DMS153 (cell line): Measurements from ENCODE around the gene AQP6.

Experiments
- DNase-seq: peaks from one replicate; lab custom pipeline; 2025; lab: John Stamatoyannopoulos, UW

The AQP6 gene

DNA sequence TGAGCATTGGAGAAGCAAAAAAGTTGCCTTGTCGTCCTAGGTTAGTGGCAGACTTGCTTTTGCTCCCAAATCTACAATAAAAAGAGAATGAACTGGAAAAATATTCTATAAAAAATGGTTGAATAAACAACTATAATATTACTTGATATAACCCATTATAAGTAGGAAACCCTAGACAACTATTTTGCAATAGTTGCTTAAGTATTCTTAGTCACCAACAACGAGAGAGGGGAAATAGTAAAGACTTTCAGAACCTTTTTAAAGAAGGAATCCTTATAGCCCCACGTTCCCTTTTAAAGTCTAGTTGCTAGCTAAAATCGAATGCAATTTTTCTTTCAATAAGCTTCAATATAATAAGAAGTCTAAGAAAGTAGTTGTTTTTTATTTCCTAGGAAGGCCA lies 17.5 kb downstream of the AQP6 start:
- no peak for DNase-seq

DNA sequence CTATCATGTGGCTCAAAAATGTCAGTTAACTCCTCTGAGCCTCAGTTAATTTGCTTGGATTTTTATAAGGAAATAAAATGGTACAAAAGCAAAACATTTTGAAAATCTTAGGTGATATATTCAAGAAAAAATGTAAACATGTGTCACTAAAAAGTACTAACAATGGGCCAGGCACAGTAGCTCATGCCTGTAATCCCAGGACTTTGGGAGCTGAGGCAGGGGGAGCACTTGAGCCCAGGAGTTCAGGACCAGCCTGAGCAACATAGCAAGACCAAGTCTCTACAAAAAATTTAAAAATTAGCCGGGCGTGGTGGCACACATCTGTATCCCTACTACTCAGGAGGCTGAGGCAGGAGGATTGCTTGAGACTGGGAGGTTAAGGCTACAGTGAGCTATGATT lies 25.7 kb downstream of the AQP6 start:
- DNase-seq = no peak

- DNase-seq = no peak
These were observed 30.8 kb downstream of the AQP6 start for GRCh38 chr12:50003595-50003994.

GRCh38 chr12:50004696-50005095 lies 31.9 kb downstream of the AQP6 start:
- DNase-seq = no peak

GRCh38 chr12:50005175-50005574 lies 32.4 kb downstream of the AQP6 start:
- DNase-seq = no peak

GRCh38 chr12:50006280-50006679 lies 33.5 kb downstream of the AQP6 start:
- no peak for DNase-seq

GRCh38 chr12:50006754-50007442 lies 34.2 kb downstream of the AQP6 start:
- no peak for DNase-seq

GRCh38 chr12:50013361-50014147 lies 40.8 kb downstream of the AQP6 start:
- no peak for DNase-seq

- DNase-seq = no peak
These were observed 41.6 kb downstream of the AQP6 start for GRCh38 chr12:50014342-50014741.

GRCh38 chr12:50016501-50017475 lies 44.0 kb downstream of the AQP6 start:
- DNase-seq = no peak

DNA sequence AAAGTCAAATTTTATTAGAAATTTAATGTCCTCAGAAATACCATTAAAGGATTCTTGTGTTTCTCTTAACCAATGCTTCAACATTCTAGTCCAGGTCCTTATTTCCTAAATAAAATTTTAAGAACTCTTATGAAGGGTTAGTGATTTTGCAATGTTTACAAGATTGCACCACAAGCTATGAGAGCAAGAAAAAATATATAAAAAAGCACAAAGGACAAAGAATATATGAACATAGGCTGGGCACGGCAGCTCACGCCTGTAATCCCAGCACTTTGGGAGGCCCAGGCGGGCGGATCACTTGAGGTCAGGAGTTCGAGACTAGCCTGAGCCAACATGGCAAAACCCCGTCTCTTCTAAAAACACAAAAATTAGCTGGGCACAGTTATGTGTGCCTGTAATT lies 44.9 kb downstream of the AQP6 start:
- DNase-seq = no peak

DNA sequence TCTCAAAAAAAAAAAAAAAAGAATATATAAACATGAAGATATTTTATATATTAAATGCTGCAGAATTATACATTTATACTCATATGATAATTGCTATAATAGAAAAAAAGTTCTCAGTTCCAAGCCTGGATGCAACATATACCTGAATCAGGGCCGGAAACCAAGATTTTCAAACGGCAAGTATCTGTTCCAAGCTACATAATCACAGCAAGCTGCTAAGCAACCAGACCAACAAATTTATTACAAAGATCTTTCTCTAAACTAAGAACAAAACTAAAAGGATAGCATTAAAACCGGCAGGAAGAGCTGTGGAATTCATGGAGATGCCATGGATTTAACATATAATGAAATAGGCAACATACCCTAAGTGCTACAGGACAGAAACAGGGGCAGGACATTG lies 45.4 kb downstream of the AQP6 start:
- no peak for DNase-seq

DNA sequence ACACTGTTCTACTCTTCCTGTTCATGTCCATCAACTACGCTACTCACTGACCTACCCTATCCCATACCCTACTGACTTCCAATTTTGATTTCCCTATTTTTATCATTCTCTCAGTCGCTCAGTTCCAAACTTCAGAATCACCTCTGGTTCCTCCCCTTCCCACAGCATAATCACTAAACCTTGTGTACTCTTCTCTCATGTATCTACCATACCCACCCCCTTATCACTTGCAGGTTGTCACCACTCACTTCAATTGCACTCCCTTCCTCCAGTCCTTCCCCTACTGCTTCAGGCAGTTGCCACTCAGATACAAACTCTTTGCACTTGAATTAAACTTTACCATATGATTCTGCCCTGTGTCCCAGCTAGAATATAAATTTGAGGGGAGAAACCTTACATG lies 46.2 kb downstream of the AQP6 start:
- DNase-seq = no peak

DNA sequence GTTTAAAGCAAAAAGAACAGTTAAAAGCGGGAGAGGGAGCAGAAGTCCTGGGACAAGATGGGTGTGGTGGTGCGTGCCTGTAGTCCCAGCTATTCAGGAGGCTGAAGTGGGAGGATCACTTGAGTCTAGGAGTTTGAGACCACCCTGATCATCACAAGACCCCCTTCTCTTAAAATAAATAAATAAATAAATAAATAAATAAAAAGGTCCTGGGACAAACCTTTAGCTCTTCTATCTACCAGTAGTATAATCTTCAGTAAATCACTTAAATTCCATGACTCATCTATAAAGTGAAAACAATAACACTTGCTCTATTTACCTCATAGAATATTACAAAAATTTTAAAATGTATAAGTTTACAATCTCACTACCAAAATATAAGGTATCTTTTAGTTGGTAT lies 46.8 kb downstream of the AQP6 start:
- no peak for DNase-seq

GRCh38 chr12:50021031-50021430 lies 48.3 kb downstream of the AQP6 start:
- DNase-seq = no peak

DNA sequence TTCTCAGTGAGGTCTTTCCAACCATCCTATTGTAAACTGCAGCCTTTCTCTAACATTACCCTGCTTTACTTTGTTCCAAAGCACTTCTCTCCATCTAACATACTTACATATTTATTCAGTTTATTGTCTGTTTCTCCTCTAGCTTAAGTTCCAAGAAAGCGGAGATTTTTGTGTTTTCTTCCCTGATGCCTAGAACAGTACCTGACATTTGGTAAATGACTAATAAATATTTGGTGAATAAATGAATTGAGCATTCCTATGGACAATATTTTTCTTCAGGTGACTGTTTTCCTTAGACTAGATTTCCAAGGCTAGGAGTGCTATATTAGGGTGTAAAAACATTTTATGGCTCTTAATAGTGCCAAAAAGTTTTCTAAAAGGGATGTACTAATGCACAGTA lies 50.2 kb downstream of the AQP6 start:
- no peak for DNase-seq

GRCh38 chr12:50024227-50024626 lies 51.5 kb downstream of the AQP6 start:
- DNase-seq = no peak

DNA sequence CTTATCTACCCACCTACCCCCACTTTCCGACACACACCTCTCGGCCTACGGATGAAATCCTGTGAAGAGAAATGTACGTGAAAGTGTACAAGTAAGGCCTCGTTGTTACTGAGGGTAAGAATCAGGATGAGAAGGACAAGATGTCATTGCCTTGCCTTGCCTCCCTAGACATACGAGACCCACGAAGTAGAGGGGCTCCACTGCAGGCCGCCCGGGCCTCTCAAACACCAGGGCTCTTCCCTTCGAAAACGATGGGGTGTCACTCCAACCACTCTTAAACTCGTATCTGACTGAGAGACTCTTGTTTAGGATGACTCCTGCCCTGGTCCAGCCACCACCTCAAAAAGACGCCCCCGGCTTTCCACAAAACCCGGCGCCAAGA lies 52.0 kb downstream of the AQP6 start:
- DNase-seq = no peak

DNA sequence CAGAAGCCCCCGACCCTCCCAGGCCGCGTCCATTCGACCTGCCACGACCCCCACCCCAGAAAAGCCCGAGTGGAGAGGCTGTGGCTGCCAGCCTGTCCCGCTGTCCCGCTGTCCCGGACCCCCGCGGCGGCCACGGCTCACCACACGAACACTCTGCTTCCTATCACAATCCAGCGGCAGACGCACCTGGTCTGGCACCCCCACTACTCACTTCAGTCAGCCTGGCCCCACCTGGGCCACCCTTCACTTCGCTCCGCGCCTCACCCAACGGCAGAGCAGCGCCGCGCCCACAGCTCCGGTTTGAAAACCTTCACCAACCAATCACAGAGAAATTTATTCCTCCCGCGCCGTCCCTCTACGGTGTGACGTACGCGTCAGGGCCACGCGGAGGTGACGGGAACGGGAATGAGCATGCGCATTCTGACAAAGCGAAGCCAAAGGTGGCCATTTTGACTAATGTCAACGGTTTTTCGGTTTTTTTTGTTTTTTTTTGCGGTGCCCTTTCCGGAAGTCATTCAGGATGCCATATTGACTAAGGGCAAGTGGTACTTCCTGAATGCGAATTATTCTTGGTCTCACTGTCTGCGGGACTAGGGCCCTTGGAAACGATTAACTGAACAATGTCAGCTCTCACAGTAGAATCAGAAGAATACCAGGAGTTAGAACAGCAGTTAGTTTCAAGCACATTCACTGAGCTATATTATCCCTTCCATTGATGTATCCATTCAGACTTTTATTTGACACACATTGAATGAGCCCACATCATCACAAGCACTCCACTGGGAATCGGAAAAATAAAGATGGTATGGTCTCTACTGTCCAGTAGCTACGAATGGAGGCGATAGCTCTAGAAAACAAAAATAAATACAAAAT lies 52.7 kb downstream of the AQP6 start, which contains the start of gene RACGAP1:
RACGAP1 (minus strand) TSS at position 308 of the 873 bp plus-strand sequence. CDS start 8,779 bp downstream, outside the sequence.
- DNase-seq = peak; percentile 99

GRCh38 chr12:50026691-50027090 lies 53.9 kb downstream of the AQP6 start:
- no peak for DNase-seq
